Measurements from ENCODE around the gene ADH7. TPM values are rescaled to one million over a fixed set of nuclear protein-coding genes. Genes with fewer than 3 reads are reported as not detected.
A peak's percentile ranks its signal among the peaks of the same experiment; 100 is the strongest.
"Not testable (repeated sequence)": the region's sequence is repeated elsewhere in the genome, so short reads cannot be mapped to it uniquely, and the experiment has no call there.

The ADH7 gene
- total RNA-seq, 1 donor from 2014 or later, result not detected

DNA sequence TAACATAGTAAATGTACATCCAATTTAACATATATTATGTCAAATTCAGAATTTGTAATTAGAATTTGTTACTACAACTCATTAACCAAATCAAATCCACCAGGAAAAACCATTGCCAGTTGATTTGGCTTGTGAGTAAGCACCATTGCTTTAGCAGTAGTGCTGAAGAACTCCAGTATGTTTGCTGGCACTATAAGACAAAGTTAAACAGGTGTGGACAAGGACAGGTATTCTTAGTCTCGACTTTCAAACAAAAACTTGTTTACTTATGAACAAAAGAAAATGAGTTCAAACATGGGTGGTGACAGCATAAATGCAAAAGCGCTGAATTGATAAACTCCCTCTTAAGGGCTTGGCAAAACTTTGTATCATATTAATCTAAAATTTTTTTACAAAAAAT is 1.3 kb upstream of the ADH7 start:
- intact Hi-C loops (cut with DNase I), result no loop called here
- no peak for DNase-seq (ENCODE audit: missing footprints)
- ATAC-seq, result no peak

DNA sequence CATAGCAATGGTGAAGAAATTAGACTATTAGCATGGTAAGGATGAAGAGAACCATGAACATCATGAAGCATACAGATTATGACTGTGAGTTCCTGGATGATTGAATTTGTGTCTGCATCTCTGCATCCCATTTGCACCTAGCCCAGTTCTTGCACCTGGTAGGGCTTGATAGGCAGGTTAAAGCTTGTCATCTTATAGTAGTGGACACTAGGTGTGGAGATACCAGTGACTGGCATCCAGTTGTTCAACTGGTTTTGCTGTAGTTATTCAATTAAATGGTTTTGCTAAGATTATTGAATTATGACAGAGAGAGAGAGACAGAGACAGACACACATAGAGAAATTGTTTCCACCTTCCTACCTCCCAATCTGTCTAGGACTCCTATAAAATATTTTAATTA is 5.0 kb downstream of the ADH7 start:
- ATAC-seq, result no peak
- no peak for DNase-seq (ENCODE audit: missing footprints)
- intact Hi-C loops (cut with DNase I), result no loop called here

DNA sequence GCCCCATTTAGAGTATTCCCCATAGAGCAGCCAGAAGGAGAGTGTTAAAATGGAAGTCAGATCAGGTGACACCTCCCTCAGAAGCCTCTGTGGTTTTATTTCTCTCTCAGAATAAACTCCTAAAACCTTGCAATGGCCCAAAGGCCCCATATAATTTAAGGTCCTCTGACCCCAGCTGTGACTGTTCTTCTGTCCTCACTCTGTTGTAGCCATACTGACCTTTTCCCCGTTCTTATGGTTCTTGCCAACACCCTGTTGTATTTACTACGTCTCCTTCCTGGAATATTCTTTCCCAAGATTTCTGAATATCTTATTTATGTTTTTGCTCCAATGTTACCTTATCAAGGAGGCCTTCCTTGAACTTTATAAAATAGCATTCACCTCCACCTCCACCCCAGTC is 18.0 kb downstream of the ADH7 start:
- ATAC-seq, result no peak
- no peak for DNase-seq (ENCODE audit: missing footprints)
- intact Hi-C loops (cut with DNase I), result no loop called here

DNA sequence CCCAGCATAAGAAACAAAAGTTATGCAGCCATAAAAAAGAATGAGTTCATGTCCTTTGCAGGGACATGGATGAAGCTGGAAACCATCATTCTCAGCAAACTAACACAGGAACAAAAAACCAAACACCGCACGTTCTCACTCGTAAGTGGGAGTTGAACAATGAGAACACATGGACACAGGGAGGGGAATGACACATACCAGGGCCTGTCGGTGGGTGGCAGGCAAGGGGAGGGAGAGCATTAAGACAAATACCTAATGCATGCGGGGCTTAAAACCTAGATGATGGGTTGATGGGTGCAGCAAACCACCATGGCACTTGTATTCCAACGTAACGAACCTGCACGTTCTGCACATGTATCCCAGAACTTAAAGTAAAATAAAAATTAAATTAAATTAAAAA is 19.4 kb downstream of the ADH7 start:
- intact Hi-C loops (cut with DNase I); ATAC-seq; DNase-seq (ENCODE audit: missing footprints): not testable (repeated sequence)

DNA sequence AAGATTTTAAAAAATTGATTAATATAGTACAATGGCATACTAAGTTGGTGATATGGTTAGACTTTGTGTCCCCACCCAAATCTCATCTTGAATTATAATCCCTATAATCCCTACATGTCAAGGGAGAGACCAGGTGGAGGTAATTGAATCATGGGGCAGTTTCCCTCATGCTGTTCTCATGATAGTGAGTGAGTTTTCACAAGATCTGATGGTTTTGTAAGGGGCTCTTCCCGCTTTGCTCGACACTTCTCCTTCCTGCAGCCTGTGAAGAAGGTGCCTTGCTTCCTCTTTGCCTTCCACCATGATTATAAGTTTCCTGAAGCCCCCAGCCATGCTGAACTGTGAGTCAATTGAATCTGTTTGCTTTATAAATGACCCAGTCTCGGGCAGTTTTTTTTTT is 20.2 kb downstream of the ADH7 start:
- DNase-seq (ENCODE audit: missing footprints); intact Hi-C loops (cut with DNase I); ATAC-seq: not testable (repeated sequence)

DNA sequence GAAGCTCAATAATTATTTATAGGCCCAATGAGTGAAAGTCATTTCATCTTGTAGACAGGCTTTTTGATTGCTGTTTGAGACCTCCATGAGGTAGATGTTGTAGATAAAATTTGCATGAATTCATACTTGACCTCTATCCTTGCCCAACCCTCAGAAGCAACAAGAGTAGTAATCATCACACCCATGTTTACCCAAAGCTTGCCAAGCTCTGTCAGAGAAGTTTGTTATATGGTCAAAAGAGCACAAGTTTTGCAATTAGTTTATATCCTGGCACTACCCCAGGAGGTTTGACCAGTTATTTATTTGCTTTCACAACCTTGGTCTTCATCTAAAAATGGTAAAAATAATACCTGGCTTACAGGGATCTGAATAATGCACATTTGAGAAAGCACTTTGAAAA is 20.7 kb downstream of the ADH7 start:
- intact Hi-C loops (cut with DNase I), result no loop called here
- ATAC-seq (no peak), DNase-seq (ENCODE audit: missing footprints) (no peak)

DNA sequence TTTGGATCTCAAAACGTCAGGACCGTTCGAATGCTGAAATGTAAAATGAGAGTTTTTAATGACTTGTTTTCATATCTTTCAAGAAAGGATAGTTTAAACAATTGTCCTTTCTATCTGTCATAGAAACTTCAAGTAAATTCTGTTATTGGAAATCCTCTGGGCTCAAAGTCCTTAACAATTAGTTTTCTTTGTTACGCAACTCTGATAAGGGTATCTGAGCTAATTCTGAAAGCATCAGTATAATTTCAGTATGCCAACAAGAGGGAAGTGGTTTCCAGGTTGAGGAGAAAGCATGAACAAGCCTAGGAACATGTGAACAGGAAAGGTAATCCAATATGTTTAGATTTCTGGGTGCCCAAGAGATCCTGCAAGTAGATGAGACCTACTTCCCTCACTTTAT is 22.0 kb downstream of the ADH7 start:
- intact Hi-C loops (cut with DNase I), result no loop called here
- ATAC-seq (peak; percentile 24), DNase-seq (ENCODE audit: missing footprints) (no peak)

DNA sequence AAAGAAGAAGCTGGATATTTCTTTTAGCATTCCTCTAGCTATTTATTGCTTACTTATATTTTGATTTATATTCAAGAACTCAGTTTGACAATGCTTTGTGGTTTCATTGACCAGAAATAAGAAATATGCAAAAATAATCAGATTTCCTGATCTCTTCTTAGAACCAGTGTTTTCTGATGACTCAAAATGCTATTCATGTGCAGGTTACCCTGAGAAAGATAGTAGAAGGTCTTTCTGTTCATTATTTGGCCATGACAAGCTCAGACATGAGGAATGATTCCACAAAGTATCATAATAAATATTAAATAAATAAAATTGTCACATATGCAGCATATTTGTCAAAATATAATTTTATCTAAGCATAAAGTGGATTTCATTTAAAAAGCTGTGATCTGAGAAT is 24.1 kb downstream of the ADH7 start:
- ATAC-seq (no peak), DNase-seq (ENCODE audit: missing footprints) (no peak)
- intact Hi-C loops (cut with DNase I), result no loop called here

DNA sequence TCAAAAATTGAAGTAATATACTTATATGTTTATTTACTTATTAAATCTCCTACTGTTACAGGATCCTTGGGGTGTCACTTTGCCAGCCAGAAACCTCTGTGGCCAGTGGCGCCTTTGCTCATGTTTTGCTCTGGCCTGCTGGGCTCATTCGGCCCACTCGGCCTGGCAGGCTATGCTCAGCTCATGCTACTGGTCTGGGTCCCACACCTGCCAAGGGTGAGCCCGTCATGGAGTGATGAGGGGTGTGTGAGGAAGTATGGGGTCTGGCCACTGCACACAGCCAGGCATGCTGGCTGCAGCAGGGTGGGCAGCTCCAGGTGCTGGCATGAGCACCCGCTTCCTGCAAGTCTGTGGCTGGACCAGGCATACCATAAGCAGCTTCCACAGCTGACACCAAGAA is 25.1 kb downstream of the ADH7 start:
- intact Hi-C loops (cut with DNase I), result no loop called here
- DNase-seq (ENCODE audit: missing footprints) (no peak), ATAC-seq (no peak)

DNA sequence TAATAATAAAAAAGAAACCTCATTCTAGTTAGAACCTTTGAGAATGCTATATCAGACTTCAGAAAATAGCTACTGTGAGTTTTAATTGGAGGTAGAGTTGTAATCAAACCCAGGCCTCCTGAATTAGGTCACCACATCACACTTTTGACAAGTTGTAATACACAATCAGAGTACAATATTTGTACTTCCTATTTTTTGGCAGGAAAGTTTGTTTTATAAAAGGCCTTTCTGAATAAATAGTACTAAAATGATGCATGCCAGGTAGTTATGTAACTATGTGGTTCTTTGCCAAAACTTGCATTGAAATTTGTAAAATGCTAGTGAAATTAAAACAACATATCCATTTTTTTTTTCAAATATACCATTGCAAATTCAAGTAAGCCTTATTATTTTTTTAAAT is 26.8 kb downstream of the ADH7 start:
- intact Hi-C loops (cut with DNase I), result loop anchor here (5.0 to 10.0 kb wide), 2 partner anchors 664 to 941 kb away; no protein-coding TSS in a partner anchor
- ATAC-seq (peak; percentile 41), DNase-seq (ENCODE audit: missing footprints) (no peak)

DNA sequence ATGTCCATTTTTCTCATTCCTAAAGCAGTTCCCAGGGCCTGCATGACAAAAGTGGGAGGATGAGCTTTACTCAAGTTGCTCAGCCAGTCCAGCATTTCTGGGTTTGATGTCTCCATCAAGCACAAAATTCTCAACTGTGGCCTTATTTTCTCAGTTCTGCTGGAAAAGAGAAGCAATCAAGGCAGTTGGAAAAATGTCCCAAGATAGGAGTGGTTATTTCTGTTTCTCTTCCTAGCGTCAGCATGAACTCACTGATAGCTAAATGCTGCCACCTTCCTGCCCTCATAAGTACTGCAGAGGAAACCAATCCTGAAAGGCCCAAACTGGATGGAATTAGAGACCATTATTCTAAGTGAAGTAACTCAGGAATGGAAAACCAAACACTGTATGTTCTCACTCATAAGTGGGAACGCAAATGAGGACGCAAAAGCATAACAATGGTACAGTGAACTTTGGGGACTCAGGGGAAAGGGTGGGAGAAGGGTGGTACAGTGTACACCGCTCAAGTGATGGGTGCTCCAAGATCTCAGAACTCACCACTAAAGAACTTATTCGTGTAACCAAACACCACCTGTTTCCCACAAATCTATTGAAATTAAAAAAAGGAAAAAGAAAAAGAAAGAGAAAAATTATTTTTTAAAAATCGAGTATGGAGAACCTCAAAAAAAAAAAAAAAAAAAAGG is 29.6 kb downstream of the ADH7 start:
- peak; percentile 82 for ATAC-seq
- DNase-seq (ENCODE audit: missing footprints), result no peak
- intact Hi-C loops (cut with DNase I), result loop anchor here (1.0 to 10.0 kb wide), 6 partner anchors 57 to 938 kb away; no protein-coding TSS in a partner anchor

DNA sequence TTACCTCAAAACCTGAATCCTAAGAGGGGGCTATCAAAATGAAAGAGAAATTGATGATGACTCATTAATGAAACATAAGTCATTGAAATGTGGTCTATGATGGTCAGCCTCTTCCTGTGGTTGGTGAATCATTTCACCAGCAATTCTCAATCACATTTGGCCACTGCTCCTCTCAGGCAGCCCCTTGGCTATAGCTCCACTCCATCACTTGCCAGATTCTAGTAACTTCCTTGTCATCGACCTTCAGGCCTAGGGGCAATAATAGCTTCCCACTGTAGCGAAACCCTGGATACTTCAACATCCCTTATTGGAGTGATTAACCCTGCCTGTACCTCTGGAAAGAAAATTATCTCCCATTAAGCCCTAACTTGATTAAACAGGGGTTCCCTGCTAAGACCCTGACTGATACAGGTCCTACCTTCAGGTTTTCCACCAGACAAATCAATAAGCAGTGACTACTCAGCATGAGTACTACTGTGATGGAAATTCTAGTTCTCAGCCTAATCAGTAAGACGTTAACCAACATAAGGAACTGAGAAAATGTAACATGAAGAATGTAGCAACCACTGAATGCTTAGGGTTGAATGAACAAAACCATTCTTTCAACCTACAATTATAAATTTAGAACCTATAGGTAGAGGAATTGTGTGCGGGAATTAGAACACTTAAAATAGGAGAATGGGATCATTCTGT is 30.4 kb downstream of the ADH7 start:
- intact Hi-C loops (cut with DNase I), result loop anchor here (1.0 to 10.0 kb wide), 5 partner anchors 202 to 937 kb away; no protein-coding TSS in a partner anchor
- ATAC-seq, result peak; percentile 42
- DNase-seq (ENCODE audit: missing footprints), result no peak

DNA sequence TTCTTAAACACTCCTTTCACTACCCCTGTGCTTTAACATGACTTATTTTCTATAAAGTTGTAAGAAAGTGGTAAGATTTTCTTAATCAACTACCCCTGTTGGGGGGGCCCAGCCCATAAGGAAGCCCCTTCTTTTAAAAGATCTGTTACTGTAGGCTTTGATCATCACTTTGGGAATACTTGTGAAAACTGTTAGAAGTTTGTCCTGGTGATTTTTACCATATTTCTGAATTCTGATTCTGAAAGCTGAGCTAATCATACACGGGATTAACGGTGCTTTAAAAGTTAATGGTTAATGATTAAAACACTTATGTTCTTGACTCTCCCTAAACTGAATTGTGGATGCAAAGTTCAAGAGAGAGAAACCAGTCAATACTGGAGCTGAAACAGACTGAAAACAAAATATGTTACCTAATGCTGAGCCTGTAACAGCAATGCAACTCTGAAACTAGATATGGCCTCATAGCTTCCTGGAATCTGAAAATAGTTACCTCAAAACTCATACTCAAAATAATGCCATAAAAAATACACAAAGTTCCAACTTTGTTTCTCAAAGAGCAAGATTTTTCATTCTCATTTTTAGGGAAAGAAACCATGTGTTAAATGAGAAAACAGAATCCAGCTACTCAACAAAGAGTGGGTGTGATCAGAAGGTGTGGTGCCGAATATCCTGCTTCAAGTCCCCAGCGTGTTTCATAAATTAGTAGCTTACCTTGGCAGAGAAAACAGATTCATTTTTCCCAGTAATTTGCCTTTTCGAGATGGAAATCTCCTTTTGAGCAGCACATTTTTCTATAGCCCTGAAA is 31.6 kb downstream of the ADH7 start:
- DNase-seq (ENCODE audit: missing footprints) (no peak), ATAC-seq (no peak)
- intact Hi-C loops (cut with DNase I), result loop anchor here (2.0 to 10.0 kb wide), 3 partner anchors 201 to 659 kb away; no protein-coding TSS in a partner anchor

DNA sequence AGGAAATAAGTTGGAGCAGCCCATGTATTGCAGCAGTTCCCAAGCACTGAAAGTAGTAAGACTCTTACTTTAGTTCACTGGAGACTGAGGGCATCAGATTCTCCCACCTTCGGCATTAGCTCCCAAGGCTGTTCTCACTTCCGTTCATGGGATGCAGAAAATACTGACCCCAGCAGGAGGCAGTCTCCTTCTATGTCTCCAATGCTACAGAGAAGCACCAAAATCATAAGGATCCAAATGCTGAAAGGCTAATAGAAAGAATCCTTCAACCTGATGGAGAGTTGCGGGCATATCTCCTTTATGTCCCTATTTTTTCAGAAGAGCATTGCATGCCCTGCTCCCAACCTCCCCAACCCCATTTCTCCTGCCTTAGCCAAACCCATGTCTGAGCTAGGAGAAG is 32.4 kb downstream of the ADH7 start:
- no peak for ATAC-seq
- no peak for DNase-seq (ENCODE audit: missing footprints)
- intact Hi-C loops (cut with DNase I), result loop anchor here (10.0 kb wide), 1 partner anchor 658 kb away; no protein-coding TSS in a partner anchor

DNA sequence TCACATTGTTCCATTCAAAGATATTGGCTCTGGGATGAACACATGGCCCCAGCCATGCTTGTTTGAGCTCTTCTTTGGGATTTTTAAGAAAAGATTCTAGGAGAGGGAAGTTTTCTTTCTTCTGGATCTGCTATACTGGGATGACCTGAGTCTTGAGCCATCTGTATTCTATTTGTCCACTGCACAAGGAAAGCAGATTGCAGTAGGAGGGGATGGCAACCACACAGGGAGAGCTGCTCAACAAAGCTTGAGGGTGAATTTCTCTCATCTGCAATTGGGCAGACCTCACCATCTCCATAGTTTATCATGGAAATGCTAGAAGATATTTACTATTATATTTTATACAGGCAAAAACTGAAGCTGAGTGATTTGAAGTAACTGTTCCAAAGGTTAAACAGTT is 34.3 kb downstream of the ADH7 start:
- intact Hi-C loops (cut with DNase I), result loop anchor here (10.0 kb wide), 1 partner anchor 656 kb away; no protein-coding TSS in a partner anchor
- no peak for ATAC-seq
- DNase-seq (ENCODE audit: missing footprints), result no peak

DNA sequence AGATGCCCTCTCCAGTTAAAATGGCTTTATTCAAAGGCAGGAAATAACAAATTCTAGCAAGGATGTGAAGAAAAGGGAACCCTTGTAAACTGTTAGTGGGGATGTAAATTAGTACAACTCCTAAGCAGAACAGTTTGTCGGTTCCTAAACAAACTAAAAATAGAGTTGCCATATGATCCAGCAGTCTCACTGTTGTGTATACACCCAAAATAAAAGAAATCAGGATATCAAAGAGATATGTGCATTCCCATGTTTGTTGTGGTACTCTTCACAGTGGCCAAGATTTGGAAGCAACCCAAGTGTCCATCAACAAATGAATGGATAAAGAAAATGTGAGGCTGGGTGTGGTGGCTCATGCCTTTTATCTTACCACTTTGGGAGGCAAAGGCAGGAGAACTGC is 36.1 kb downstream of the ADH7 start:
- DNase-seq (ENCODE audit: missing footprints), result no peak
- intact Hi-C loops (cut with DNase I), result no loop called here
- ATAC-seq, result no peak

DNA sequence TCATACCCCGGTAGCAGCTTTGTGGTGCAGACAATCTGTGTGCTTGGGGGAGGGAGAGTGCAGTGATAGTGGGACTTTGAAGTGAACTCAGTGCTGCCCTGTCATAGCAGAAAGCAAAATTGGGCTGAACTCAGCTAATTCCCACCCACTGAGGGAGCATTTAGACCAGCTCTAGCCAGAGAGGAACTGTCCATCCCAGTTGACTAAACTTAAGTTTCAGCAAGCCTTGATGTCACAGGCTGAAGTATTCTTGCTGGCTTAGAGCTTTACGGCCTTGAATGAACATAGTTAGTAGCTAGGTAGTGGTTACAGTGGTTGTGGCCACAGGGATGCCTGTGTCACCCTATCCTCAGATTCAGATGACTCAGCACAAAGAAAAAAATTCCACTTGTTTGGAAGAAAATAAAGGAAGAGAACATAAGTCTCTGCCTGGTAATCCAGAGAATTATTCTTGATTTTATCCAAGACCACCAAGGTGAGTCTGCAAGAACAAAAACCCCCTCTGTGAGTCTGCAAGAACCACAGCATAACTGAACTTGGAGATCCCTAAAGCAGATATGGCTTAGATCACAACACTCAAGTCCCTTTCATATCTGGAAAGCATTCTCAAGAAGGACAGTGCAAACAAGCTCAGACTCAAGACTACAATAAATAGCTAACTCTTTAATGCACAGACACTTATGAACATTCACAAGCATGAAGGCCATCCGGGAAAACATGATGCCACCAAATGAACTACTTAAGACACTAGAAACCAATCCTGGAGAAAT is 39.4 kb downstream of the ADH7 start:
- no peak for ATAC-seq
- no peak for DNase-seq (ENCODE audit: missing footprints)
- intact Hi-C loops (cut with DNase I), result no loop called here

DNA sequence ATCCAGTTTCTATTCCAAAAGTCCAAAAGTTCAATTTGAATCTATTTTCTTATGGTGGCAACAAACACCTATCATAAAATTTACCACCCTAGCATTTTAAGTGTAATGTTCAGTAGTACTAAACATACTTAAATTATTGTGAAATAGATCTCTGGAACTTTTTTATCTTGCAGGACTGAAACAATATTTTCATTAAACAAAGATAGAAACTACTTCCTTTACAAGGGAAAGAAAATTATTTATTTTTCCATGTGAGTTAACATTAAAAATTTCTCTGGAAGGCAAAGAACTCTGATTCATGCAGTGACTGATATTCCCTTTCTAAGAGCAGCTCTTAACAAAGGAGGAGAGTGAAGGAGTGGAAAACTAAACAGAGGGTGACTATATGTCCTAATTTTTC is 40.2 kb downstream of the ADH7 start:
- ATAC-seq (no peak), DNase-seq (ENCODE audit: missing footprints) (no peak)
- intact Hi-C loops (cut with DNase I), result no loop called here

DNA sequence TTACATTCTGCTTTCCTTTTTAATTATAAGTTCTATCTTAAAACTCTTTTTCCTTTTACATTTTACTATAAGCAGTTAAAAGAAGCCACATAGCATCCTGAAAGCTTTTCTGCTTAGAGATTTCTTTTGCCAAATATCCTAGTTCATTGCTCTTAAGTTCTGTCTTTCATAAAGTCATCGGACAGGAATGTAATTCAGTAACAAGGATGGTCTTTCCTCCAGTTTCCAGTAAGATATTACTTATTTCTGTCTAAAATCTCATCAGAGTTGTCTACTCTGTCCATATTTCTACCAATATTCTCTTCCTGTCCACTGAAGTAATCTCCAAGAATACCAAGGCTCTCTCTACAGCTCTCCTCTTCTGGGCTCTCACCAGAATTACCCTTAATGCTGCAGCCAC is 45.1 kb downstream of the ADH7 start:
- intact Hi-C loops (cut with DNase I), result no loop called here
- ATAC-seq (peak; percentile 13), DNase-seq (ENCODE audit: missing footprints) (no peak)

All from Right ventricle myocardium inferior (tissue), 1 donor.